GM21367 (cell line): ENCODE data around the gene CHTOP.

Source experiments
- ATAC-seq: cut with Tn5 transposase; IDR thresholded peaks from one replicate; pipeline ENCODE4 v1.9.1; 2021; ENCODE audit not compliant: unreplicated experiment

CHTOP gene

DNA sequence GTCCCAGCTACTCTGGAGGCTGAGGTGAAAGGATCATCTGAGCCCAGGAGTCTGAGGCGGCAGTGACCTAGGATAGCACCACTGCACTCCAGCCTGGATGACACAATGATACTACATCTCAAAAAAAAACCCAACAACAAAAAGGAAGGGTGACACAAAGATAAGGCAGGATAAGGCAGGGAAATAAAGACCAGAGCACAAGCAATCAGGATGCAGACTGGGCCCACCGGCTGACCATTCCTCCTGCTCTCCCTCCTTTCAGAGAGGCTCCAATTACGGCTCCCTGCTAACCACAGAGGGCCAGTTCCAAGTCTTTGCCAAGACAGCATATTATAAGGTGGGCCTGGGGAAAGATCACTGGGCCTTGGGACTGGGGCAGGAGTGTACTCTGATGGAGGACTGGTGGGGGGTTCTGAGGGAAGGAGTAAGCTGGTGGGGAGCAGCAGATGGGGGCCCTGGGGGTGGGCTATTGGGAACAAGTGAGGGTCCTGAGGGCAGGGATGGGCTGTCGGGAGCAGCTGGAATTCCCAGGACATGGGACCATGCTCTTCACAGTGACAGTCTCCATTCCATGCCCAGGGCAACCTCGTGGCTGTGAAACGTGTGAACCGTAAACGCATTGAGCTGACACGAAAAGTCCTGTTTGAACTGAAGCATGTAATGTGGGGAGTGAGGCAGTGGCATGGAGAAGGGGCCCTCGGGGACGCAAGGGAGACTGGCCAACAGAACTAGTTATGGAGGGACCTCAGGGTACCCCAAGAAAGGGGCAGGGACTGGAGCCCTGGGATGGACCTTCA is 51.9 kb downstream of the CHTOP start:
- ATAC-seq: no peak

GRCh38 chr1:153687346-153688125 is 53.7 kb downstream of the CHTOP start:
- ATAC-seq: no peak

- no peak for ATAC-seq
These were observed 54.4 kb downstream of the CHTOP start for GRCh38 chr1:153688276-153688675.

DNA sequence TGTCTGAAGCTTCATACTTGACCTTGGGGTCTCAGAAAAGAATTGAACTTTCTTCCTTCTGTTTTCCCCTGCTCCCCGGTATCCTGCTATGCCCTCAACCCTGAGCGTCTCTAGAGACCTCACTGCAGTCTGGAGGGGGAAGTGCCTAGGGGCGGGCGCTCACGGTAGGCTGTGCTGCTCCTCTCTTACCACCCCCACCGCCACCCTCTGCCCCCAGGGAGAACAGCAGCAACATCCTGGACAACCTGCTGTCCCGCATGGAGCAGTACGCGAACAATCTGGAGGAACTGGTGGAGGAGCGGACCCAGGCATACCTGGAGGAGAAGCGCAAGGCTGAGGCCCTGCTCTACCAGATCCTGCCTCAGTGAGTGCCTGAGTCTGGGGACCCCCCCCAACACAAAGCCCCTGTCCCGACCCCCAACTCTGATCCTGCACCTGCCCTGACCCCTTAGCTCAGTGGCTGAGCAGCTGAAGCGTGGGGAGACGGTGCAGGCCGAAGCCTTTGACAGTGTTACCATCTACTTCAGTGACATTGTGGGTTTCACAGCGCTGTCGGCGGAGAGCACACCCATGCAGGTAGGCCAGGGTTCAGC is 55.0 kb downstream of the CHTOP start:
- no peak for ATAC-seq

DNA sequence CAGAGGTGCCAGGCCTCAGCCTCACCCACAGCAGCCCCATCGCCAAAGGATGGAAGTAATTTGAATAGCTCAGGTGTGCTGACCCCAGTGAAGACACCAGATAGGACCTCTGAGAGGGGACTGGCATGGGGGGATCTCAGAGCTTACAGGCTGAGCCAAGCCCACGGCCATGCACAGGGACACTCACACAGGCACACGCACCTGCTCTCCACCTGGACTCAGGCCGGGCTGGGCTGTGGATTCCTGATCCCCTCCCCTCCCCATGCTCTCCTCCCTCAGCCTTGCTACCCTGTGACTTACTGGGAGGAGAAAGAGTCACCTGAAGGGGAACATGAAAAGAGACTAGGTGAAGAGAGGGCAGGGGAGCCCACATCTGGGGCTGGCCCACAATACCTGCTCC is 59.6 kb downstream of the CHTOP start:
- no peak for ATAC-seq
